DOHH2 (cell line): ENCODE data around the gene IPO13.

Experiments
- H3F3A ChIP-seq: fragments of 200-600 bp; sonication (generic), shearing (Covaris generic); 2 replicates; pipeline ENCODE4 v1.6.0; 2016; ENCODE audit warnings: antibody characterized with exemption, mild to moderate bottlenecking; ENCODE audit not compliant: control insufficient read depth, insufficient read depth
- H3K27ac ChIP-seq: fragments of 200-600 bp; sonication (generic); 2 replicates; pipeline ENCODE4 v1.5.1; 2014; ENCODE audit warnings: low read depth, mild to moderate bottlenecking, low read length, moderate library complexity
- H3K27me3 ChIP-seq: fragments of 200-600 bp; sonication (generic); 2 replicates; pipeline ENCODE4 v1.6.1; 2014; ENCODE audit warnings: mild to moderate bottlenecking, low read length, mixed read lengths; ENCODE audit not compliant: control insufficient read depth
- H3K36me3 ChIP-seq: fragments of 200-600 bp; sonication (generic); 2 replicates; pipeline ENCODE4 v1.6.1; 2014; ENCODE audit warnings: mild to moderate bottlenecking, low read length, moderate library complexity, mixed read lengths; ENCODE audit not compliant: control insufficient read depth
- H3K4me1 ChIP-seq: fragments of 200-600 bp; sonication (generic); 2 replicates; pipeline ENCODE4 v1.6.1; 2014; ENCODE audit warnings: mild to moderate bottlenecking, low read length, mixed read lengths; ENCODE audit not compliant: control insufficient read depth
- H3K4me2 ChIP-seq: fragments of 200-600 bp; sonication (generic); 2 replicates; pipeline ENCODE4 v1.6.0; 2014; ENCODE audit warnings: mild to moderate bottlenecking, low read length, moderate library complexity
- H3K4me3 ChIP-seq: fragments of 200-600 bp; sonication (generic); 2 replicates; pipeline ENCODE4 v1.5.1; 2014; ENCODE audit warnings: mild to moderate bottlenecking, low read length, mixed read lengths
- H3K79me2 ChIP-seq: fragments of 200-600 bp; sonication (generic); 2 replicates; pipeline ENCODE4 v1.6.1; 2014; ENCODE audit warnings: mild to moderate bottlenecking, low read length, mixed read lengths; ENCODE audit not compliant: control insufficient read depth
- H3K9me2 ChIP-seq: fragments of 200-600 bp; sonication (generic); replicated peaks from 2 replicates; pipeline ENCODE4 v1.6.1; 2014; ENCODE audit warnings: mild to moderate bottlenecking, low read length, mixed read lengths; ENCODE audit not compliant: control insufficient read depth
- H3K9me3 ChIP-seq: fragments of 200-600 bp; sonication (generic); 2 replicates; pipeline ENCODE4 v1.6.1; 2014; ENCODE audit warnings: antibody characterized with exemption, low read length, mixed read lengths; ENCODE audit not compliant: control insufficient read depth, insufficient read depth
- H4K20me1 ChIP-seq: fragments of 200-600 bp; sonication (generic); 2 replicates; pipeline ENCODE4 v1.6.0; 2014; ENCODE audit warnings: low read depth, mild to moderate bottlenecking, antibody characterized with exemption, low read length, moderate library complexity; ENCODE audit not compliant: control insufficient read depth, insufficient read depth
- CTCF ChIP-seq: fragments of 200-600 bp; sonication (generic); IDR thresholded peaks from one replicate; pipeline ENCODE4 v1.5.1; 2014; ENCODE audit warnings: antibody characterized with exemption, mild to moderate bottlenecking, low read depth, low read length; ENCODE audit not compliant: poor library complexity, severe bottlenecking
- EZH2phosphoT487 ChIP-seq: fragments of 200-600 bp; sonication (generic); IDR thresholded peaks from 2 replicates; pipeline ENCODE4 v1.6.1; 2017; ENCODE audit warnings: borderline replicate concordance, mild to moderate bottlenecking, antibody characterized with exemption, low read length, moderate library complexity, mixed read lengths

Gene IPO13

GRCh38 chr1:43952731-43953346 lies 6.1 kb downstream of the IPO13 start:
- Histone ChIP-seq H3K27ac (no peak overlapping the region), H3F3A (no peaks in the 10 kb centered on the region), H3K79me2 (peaks cover 36% of the 10 kb centered on the region), H4K20me1 (no peaks in the 10 kb centered on the region), H3K4me2 (no peak overlapping the region), H3K27me3 (no peaks in the 10 kb centered on the region), H3K9me2 (no peaks in the 10 kb centered on the region), H3K36me3 (peaks cover 30% of the 10 kb centered on the region), H3K4me1 (peaks cover 9% of the 10 kb centered on the region), H3K9me3 (no peaks in the 10 kb centered on the region), H3K4me3 (no peak overlapping the region)
- TF ChIP-seq CTCF (no peak), EZH2phosphoT487 (no peak)

- no peaks in the 10 kb centered on the region for H4K20me1 ChIP-seq
- no peaks in the 10 kb centered on the region for H3K27me3 ChIP-seq
- H3K79me2 ChIP-seq: peaks cover 31% of the 10 kb centered on the region
- H3K4me1 ChIP-seq: peaks cover 4% of the 10 kb centered on the region
- peaks cover 35% of the 10 kb centered on the region for H3K36me3 ChIP-seq
- H3F3A ChIP-seq: no peaks in the 10 kb centered on the region
- H3K9me2 ChIP-seq: no peaks in the 10 kb centered on the region
- H3K27ac ChIP-seq: no peak overlapping the region
- H3K4me2 ChIP-seq: no peak overlapping the region
- H3K9me3 ChIP-seq: no peaks in the 10 kb centered on the region
- TF ChIP-seq EZH2phosphoT487 (no peak), CTCF (no peak)
- H3K4me3 ChIP-seq: no peak overlapping the region
Measured at GRCh38 chr1:43953361-43953760, 6.6 kb downstream of the IPO13 start.

GRCh38 chr1:43954036-43954435 lies 7.3 kb downstream of the IPO13 start:
- Histone ChIP-seq H3K36me3 (peaks cover 40% of the 10 kb centered on the region), H3K79me2 (peaks cover 24% of the 10 kb centered on the region), H4K20me1 (no peaks in the 10 kb centered on the region), H3K4me1 (no peaks in the 10 kb centered on the region), H3K9me2 (no peaks in the 10 kb centered on the region), H3F3A (no peaks in the 10 kb centered on the region), H3K4me3 (no peak overlapping the region), H3K27ac (no peak overlapping the region), H3K27me3 (no peaks in the 10 kb centered on the region), H3K4me2 (no peak overlapping the region), H3K9me3 (no peaks in the 10 kb centered on the region)
- TF ChIP-seq EZH2phosphoT487 (no peak), CTCF (no peak)

- Histone ChIP-seq H4K20me1 (no peaks in the 10 kb centered on the region), H3K27ac (no peak overlapping the region), H3K9me2 (no peaks in the 10 kb centered on the region), H3K79me2 (peaks cover 19% of the 10 kb centered on the region), H3K4me3 (no peak overlapping the region), H3K36me3 (peaks cover 27% of the 10 kb centered on the region), H3K9me3 (no peaks in the 10 kb centered on the region), H3F3A (no peaks in the 10 kb centered on the region), H3K4me2 (no peak overlapping the region), H3K27me3 (no peaks in the 10 kb centered on the region), H3K4me1 (no peaks in the 10 kb centered on the region)
- no peak for TF ChIP-seq CTCF
- TF ChIP-seq EZH2phosphoT487: no peak
Measured at GRCh38 chr1:43956234-43956633, 9.5 kb downstream of the IPO13 start.
